ENCODE data around the gene MGMT. TPM values are rescaled to one million over a fixed set of nuclear protein-coding genes. Genes with fewer than 3 reads are reported as not detected.

The MGMT gene
- total RNA-seq, 6 experiments from 2014 or later: 36.5 to 53.4 (median 42.3) TPM

DNA sequence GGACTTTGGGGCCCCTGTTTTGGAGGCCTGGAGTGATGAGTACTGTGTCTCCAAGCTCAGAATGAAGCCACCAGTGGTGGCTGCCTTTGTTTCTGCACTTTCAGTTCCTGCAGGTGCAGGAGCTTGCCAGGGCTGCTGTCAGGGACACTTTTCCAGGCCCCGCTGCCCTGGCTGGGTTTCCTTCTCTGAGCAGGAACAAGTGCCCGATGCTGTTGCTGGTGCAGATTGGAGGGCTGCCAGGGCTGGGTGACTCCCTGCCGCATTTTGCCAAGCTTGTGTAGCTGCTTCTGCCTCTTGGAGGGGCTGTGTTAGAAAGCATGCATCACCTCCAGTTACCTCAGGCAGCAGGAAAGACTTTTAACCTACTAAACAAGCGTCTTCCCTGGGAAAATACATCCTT, 211.1 kb downstream of the MGMT start:
- peak; percentile 49 to 74 (median 71) for DNase-seq
- Histone ChIP-seq H3K4me3 (no peak overlapping the region), H3K27me3 (no peaks in the 10 kb centered on the region), H3K27ac (no peak overlapping the region), H3K4me1 (peaks cover 0 to 26% (median 0%) of the 10 kb centered on the region in 4 donors), H3K9me3 (no peaks in the 10 kb centered on the region), H3K36me3 (peaks cover 0 to 2% (median 0%) of the 10 kb centered on the region in 4 donors)
- intact Hi-C loops (cut with DNase I): no loop called here
- 41% methylated on average over 3 of the region's 4 CpGs for WGBS (ENCODE audit: insufficient coverage, low coverage, low lambda C conversion rate, missing lambda C conversion rate)
- ATAC-seq: peak; percentile 27 to 71 (median 66)
- TF ChIP-seq, protein P1, sequence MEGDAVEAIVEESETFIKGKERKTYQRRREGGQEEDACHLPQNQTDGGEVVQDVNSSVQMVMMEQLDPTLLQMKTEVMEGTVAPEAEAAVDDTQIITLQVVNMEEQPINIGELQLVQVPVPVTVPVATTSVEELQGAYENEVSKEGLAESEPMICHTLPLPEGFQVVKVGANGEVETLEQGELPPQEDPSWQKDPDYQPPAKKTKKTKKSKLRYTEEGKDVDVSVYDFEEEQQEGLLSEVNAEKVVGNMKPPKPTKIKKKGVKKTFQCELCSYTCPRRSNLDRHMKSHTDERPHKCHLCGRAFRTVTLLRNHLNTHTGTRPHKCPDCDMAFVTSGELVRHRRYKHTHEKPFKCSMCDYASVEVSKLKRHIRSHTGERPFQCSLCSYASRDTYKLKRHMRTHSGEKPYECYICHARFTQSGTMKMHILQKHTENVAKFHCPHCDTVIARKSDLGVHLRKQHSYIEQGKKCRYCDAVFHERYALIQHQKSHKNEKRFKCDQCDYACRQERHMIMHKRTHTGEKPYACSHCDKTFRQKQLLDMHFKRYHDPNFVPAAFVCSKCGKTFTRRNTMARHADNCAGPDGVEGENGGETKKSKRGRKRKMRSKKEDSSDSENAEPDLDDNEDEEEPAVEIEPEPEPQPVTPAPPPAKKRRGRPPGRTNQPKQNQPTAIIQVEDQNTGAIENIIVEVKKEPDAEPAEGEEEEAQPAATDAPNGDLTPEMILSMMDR (IDR thresholded peaks at IDR 0.05): no peak
- no peak for TF ChIP-seq POLR2A (IDR thresholded peaks at IDR 0.05)

- no peak for TF ChIP-seq POLR2A (IDR thresholded peaks at IDR 0.05)
- TF ChIP-seq, protein P1 (IDR thresholded peaks at IDR 0.05): no peak
- H3K27me3 ChIP-seq: no peaks in the 10 kb centered on the region
- DNase-seq (no peak), ATAC-seq (peak; percentile 68 to 86 (median 78))
- intact Hi-C loops (cut with DNase I): no loop called here
- 45% methylated on average over 10 of the region's 10 CpGs for WGBS (ENCODE audit: insufficient coverage, low coverage, low lambda C conversion rate, missing lambda C conversion rate)
- H3K36me3 ChIP-seq: peaks cover 0 to 2% (median 0%) of the 10 kb centered on the region in 4 donors
- H3K9me3 ChIP-seq: no peaks in the 10 kb centered on the region
- no peak overlapping the region for H3K4me3 ChIP-seq
- H3K4me1 ChIP-seq: peaks cover 0 to 26% (median 0%) of the 10 kb centered on the region in 4 donors
- peak overlapping the region in 1 of 3 donors; percentile 43 for H3K27ac ChIP-seq
Observed at GRCh38 chr10:129679207-129679606, 212.2 kb downstream of the MGMT start.

DNA sequence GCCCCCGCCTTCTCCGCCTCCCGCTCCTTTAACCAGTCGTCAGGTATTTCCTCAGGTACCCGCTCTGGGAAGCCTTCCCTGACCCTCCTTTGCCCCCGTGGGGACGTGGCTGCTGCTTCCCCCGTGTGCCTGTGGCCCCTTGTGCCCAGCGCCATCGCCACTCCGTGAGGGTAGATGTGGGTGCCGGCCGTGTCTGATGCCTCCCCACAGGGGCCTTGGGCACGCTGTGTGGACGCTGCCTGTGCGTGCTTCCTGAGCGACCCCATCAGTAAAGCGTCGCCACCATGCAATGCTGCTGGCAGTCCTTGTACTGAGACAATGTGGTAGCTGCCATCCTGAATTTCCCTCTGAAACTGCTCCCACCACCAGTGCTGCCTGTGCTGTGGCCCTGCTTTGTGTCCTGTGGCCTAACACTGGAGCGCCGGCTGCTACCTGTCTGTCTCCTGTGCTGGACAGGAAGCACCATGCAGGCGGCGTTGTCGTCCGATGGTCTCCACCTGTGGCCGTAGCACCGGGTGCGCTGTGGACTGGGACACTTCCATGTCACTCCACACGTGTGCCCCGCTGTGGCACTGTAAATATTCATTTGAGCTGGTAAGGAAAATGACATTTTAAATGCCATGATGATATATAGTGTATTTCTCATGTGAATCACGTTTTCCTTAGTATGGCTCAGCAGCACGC, 213.8 kb downstream of the MGMT start:
- Histone ChIP-seq H3K27me3 (no peaks in the 10 kb centered on the region), H3K9me3 (no peaks in the 10 kb centered on the region), H3K27ac (no peak overlapping the region), H3K4me3 (no peak overlapping the region), H3K4me1 (peaks cover 0 to 26% (median 0%) of the 10 kb centered on the region in 4 donors), H3K36me3 (peaks cover 0 to 2% (median 0%) of the 10 kb centered on the region in 4 donors)
- ATAC-seq (no peak), DNase-seq (no peak)
- TF ChIP-seq, protein P1 (IDR thresholded peaks at IDR 0.05): no peak
- TF ChIP-seq POLR2A (IDR thresholded peaks at IDR 0.05): no peak
- 90% methylated on average over 7 of the region's 32 CpGs for WGBS (ENCODE audit: insufficient coverage, low coverage, low lambda C conversion rate, missing lambda C conversion rate)
- intact Hi-C loops (cut with DNase I): no loop called here

- H3K36me3 ChIP-seq: no peaks in the 10 kb centered on the region
- TF ChIP-seq POLR2A (IDR thresholded peaks at IDR 0.05): no peak
- TF ChIP-seq, protein P1 (IDR thresholded peaks at IDR 0.05): no peak
- H3K4me3 ChIP-seq: no peak overlapping the region
- no peak for ATAC-seq
- no peak for DNase-seq
- no peaks in the 10 kb centered on the region for H3K9me3 ChIP-seq
- intact Hi-C loops (cut with DNase I): no loop called here
- H3K27me3 ChIP-seq: no peaks in the 10 kb centered on the region
- WGBS (ENCODE audit: insufficient coverage, low coverage, low lambda C conversion rate, missing lambda C conversion rate): 79% methylated on average over 5 of the region's 5 CpGs
- H3K4me1 ChIP-seq: peaks cover 0 to 26% (median 0%) of the 10 kb centered on the region in 4 donors
- no peak overlapping the region for H3K27ac ChIP-seq
Observed at GRCh38 chr10:129681856-129682255, 214.8 kb downstream of the MGMT start.
